ENCODE results near the gene FHAD1. TPM values are rescaled to one million over a fixed set of nuclear protein-coding genes. Genes with fewer than 3 reads are reported as not detected.

FHAD1 gene
- total RNA-seq, 1 experiment from 2014 or later = 1.9 TPM

- no peak overlapping the region for H4K8ac ChIP-seq (replicated peaks; ENCODE audit: insufficient read length, low read depth, low read length)
- H4K5ac ChIP-seq (ENCODE audit: insufficient read length, low read depth, low read length) = no peak overlapping the region
- no peak overlapping the region for H3K23ac ChIP-seq (ENCODE audit: insufficient read length, low read depth, low read length)
- H2AK5ac ChIP-seq (ENCODE audit: insufficient read length, low read length) = no peak overlapping the region
- no peaks in the 10 kb centered on the region for H3K79me2 ChIP-seq (ENCODE audit: insufficient read depth, low read length)
- H2AFZ ChIP-seq (ENCODE audit: low read length) = no peak overlapping the region
- no peak overlapping the region for H3K4ac ChIP-seq (ENCODE audit: low read depth, low read length)
- H3K27me3 Mint-ChIP-seq (ENCODE audit: low read depth) = peaks cover 17% of the 10 kb centered on the region
- no peak overlapping the region for H3K27ac ChIP-seq (ENCODE audit: insufficient read length, low read depth, low read length)
- H2BK120ac ChIP-seq (ENCODE audit: low read depth, low read length, poor library complexity, severe bottlenecking) = no peak overlapping the region
- H3K27ac Mint-ChIP-seq = no peak overlapping the region; a peak in 1 of 7 replicates
- no peaks in the 10 kb centered on the region for H4K20me1 ChIP-seq (ENCODE audit: control insufficient read depth, insufficient read depth, insufficient read length)
- H3K4me2 ChIP-seq (ENCODE audit: insufficient read depth, insufficient read length, low read length) = no peak overlapping the region
- DNase-seq = no peak
- H3T11ph ChIP-seq (ENCODE audit: low read length) = no peak overlapping the region
- no peak overlapping the region for H3K56ac ChIP-seq (ENCODE audit: insufficient read length, low read depth, low read length)
- H3K27me3 ChIP-seq (ENCODE audit: insufficient read depth, low read length) = no peaks in the 10 kb centered on the region
- no peak overlapping the region for H3K9ac ChIP-seq (ENCODE audit: extremely low read depth, insufficient read length, low read length)
- no peak overlapping the region for H2BK15ac ChIP-seq (ENCODE audit: low read depth, low read length)
- H2BK5ac ChIP-seq (ENCODE audit: insufficient read length, low read length) = no peak overlapping the region
- no peak overlapping the region for H2BK12ac ChIP-seq (ENCODE audit: insufficient read length, low read depth, low read length)
- H3K36me3 Mint-ChIP-seq (ENCODE audit: insufficient read depth in 1 of 3, low read depth in 3 of 3) = no peaks in the 10 kb centered on the region
- H2BK20ac ChIP-seq (ENCODE audit: low read depth, low read length, poor library complexity, severe bottlenecking) = no peak overlapping the region
- peaks cover 5 to 18% of the 10 kb centered on the region in 2 experiments for H3K4me1 Mint-ChIP-seq
- H3K4me1 ChIP-seq (ENCODE audit: insufficient read depth, low read length) = no peaks in the 10 kb centered on the region
- H3K9me3 ChIP-seq (ENCODE audit: control insufficient read depth, low read depth, low read length) = no peaks in the 10 kb centered on the region
- H3K9me3 Mint-ChIP-seq = no peaks in the 10 kb centered on the region
- TF ChIP-seq, protein P1, sequence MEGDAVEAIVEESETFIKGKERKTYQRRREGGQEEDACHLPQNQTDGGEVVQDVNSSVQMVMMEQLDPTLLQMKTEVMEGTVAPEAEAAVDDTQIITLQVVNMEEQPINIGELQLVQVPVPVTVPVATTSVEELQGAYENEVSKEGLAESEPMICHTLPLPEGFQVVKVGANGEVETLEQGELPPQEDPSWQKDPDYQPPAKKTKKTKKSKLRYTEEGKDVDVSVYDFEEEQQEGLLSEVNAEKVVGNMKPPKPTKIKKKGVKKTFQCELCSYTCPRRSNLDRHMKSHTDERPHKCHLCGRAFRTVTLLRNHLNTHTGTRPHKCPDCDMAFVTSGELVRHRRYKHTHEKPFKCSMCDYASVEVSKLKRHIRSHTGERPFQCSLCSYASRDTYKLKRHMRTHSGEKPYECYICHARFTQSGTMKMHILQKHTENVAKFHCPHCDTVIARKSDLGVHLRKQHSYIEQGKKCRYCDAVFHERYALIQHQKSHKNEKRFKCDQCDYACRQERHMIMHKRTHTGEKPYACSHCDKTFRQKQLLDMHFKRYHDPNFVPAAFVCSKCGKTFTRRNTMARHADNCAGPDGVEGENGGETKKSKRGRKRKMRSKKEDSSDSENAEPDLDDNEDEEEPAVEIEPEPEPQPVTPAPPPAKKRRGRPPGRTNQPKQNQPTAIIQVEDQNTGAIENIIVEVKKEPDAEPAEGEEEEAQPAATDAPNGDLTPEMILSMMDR (conservative IDR thresholded peaks at IDR 0.05) = no peak
- no peaks in the 10 kb centered on the region for H3K23me2 ChIP-seq (ENCODE audit: insufficient read length, low read depth, low read length, poor library complexity, severe bottlenecking)
- no peak overlapping the region for H3K18ac ChIP-seq (ENCODE audit: insufficient read length, low read depth, low read length)
- H3K4me3 Mint-ChIP-seq = no peak overlapping the region
- H3K79me1 ChIP-seq (ENCODE audit: insufficient read depth, low read depth, low read length, poor library complexity, severe bottlenecking) = no peaks in the 10 kb centered on the region
- H3K14ac ChIP-seq (ENCODE audit: insufficient read depth, low read length) = no peak overlapping the region; the same call in 1 of the 2 replicates
- no peak overlapping the region for H4K91ac ChIP-seq (ENCODE audit: insufficient read length, low read depth, low read length)
- no CpG with 5 or more reads among the region's 4 CpGs for WGBS (ENCODE audit: extremely low coverage, insufficient read length, low lambda C conversion rate)
Measured at GRCh38 chr1:15350551-15351200, 103.7 kb downstream of the FHAD1 start.
